ENCODE results near the gene NDUFV3.
"Not testable (repeated sequence)": the region's sequence is repeated elsewhere in the genome, so short reads cannot be mapped to it uniquely, and the experiment has no call there.

Gene NDUFV3

DNA sequence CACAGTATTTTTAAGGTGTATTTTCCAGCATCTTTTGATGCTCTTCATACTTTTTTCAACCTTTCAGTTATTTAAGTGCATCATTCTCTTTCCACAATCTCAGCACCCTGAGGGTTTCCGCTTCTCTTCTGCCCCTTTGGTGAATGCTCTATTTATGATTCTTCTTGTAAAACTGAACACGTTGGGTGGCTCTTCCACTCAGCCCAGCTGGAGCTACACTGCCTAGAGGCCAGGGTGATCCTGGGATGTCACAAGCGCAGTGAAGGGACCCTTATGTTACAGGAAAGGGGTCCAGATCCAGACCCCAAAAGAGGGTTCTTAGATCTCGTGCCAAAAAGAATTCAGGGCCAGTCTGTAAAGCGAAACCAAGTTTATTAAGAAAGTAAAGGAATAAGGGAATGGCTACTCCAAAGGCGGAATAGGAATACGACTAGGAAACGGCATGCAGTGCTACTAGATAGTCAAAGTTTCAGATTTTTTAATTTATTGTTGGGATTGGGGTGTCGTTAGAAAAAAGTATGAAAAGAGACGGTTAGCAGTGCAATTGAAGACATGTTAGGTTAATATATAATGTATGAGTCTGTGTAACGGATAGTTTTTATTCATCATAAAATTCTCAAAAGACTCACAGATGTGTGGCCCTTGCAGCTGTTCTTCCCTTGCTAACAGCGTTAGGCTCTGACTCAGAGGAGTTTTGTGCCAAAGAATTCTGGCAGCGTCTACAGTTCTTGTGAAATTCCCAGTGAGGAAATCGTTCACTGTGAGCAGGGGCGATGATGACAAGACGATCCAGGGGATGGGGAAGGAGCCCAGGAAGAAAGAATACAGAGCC lies 46.7 kb downstream of the NDUFV3 start:
- in situ Hi-C loops (cut with MboI; ENCODE audit: low pct_unique_long_range_greater_than_20kb, low sequenced_read_pairs, unreplicated experiment): no loop called here
- TF ChIP-seq, protein P1, sequence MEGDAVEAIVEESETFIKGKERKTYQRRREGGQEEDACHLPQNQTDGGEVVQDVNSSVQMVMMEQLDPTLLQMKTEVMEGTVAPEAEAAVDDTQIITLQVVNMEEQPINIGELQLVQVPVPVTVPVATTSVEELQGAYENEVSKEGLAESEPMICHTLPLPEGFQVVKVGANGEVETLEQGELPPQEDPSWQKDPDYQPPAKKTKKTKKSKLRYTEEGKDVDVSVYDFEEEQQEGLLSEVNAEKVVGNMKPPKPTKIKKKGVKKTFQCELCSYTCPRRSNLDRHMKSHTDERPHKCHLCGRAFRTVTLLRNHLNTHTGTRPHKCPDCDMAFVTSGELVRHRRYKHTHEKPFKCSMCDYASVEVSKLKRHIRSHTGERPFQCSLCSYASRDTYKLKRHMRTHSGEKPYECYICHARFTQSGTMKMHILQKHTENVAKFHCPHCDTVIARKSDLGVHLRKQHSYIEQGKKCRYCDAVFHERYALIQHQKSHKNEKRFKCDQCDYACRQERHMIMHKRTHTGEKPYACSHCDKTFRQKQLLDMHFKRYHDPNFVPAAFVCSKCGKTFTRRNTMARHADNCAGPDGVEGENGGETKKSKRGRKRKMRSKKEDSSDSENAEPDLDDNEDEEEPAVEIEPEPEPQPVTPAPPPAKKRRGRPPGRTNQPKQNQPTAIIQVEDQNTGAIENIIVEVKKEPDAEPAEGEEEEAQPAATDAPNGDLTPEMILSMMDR (IDR thresholded peaks at IDR 0.05; ENCODE audit: extremely low read depth, insufficient read depth, missing control alignments): no peak
- no peak for DNase-seq (ENCODE audit: low spot score)

DNA sequence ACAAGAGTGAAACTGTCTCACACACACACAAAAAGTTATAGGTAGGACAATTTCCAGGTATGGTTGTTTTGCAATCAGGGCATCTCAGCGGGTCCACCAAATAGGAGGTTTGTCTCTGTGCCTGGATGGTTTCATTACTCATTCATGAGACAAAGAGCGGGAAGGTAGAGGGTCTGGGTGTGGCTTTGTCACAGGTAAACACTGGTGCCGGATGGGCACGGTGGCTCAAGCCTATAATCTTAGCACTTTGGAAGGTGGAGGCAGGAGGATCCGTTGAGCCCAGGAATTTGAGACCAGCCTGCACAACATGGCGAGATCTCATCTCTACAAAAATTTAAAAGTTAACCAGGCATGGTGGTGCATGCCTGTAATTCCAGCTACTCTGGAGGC lies 48.6 kb downstream of the NDUFV3 start:
- in situ Hi-C loops (cut with MboI; ENCODE audit: low pct_unique_long_range_greater_than_20kb, low sequenced_read_pairs, unreplicated experiment): no loop called here
- TF ChIP-seq, protein P1 (IDR thresholded peaks at IDR 0.05; ENCODE audit: extremely low read depth, insufficient read depth, missing control alignments): no peak

DNA sequence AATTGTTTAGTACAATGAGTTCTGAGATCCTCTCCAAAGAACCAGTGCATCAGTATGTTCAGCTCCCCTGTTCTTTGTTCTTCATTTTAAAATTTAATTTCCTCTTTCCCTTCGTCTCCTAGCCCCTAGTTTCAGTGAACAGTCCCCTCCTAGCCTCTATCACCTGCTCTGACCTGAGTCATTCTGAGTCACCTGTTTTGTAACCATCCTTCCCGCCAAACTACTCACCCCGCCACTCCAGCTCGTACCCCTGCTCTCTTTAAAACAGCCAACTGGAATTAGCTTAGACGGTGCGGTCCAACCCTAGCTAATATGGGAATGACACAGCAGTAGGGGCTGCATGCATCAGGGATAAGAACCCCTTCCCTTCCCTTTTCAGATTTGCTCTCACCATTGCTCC lies 49.1 kb downstream of the NDUFV3 start:
- no peak for DNase-seq (ENCODE audit: low spot score)
- in situ Hi-C loops (cut with MboI; ENCODE audit: low pct_unique_long_range_greater_than_20kb, low sequenced_read_pairs, unreplicated experiment): no loop called here

More for the DNA sequence above, 48.6 kb downstream of the NDUFV3 start:
- no peak for DNase-seq (ENCODE audit: low spot score)

DNA sequence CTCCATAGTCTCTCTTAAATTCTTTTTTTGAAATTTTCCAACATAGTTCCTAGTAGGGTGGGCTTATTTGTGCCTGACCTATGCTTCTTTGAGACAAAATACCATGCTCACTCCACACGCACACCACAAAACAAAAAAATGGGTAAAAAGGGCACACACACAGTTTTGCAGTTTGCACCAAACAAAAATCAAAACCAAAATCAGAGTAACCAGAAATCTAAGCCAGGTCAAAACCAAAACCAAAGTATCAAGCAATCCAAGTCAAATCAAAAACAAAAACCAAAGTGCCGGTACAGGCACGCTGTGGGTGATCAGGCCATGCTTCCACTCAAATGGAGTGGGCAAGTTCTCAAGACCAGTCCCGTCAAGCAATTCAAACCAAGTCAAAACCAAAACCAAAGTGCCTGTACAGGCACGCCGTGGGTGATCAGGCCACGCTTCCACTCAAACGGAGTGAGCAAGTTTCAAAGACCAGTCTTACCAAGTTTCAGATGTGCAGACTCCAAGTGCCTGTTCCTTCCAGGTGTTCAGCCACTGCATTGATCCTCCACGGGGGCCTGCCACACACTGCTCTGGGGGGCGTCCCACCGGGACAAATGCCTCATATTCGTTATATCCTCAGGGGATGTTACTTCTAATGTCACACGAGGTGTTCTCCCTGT lies 56.1 kb downstream of the NDUFV3 start:
- in situ Hi-C loops (cut with MboI; ENCODE audit: low pct_unique_long_range_greater_than_20kb, low sequenced_read_pairs, unreplicated experiment); DNase-seq (ENCODE audit: low spot score): not testable (repeated sequence)

More for the DNA sequence above, 49.1 kb downstream of the NDUFV3 start:
- TF ChIP-seq, protein P1 (IDR thresholded peaks at IDR 0.05; ENCODE audit: extremely low read depth, insufficient read depth, missing control alignments): no peak

DNA sequence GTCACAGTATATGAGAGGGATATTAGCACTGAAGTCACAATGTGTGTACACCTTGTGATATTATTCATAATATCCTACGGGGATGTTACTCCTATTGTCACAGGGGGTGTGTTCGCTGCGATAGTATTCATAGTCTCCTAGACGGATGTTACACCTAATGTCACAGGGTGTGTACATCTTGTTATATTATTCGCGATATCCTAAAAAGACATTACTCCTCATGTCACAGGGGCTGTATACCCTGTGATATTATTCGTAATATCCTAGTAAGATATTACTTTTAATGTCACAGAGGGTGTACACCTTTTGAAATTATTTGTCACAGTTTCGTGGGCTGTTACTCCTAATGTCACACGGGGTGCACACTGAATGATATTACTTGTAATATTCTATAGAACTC lies 58.1 kb downstream of the NDUFV3 start:
- in situ Hi-C loops (cut with MboI; ENCODE audit: low pct_unique_long_range_greater_than_20kb, low sequenced_read_pairs, unreplicated experiment): not testable (repeated sequence)

DNA sequence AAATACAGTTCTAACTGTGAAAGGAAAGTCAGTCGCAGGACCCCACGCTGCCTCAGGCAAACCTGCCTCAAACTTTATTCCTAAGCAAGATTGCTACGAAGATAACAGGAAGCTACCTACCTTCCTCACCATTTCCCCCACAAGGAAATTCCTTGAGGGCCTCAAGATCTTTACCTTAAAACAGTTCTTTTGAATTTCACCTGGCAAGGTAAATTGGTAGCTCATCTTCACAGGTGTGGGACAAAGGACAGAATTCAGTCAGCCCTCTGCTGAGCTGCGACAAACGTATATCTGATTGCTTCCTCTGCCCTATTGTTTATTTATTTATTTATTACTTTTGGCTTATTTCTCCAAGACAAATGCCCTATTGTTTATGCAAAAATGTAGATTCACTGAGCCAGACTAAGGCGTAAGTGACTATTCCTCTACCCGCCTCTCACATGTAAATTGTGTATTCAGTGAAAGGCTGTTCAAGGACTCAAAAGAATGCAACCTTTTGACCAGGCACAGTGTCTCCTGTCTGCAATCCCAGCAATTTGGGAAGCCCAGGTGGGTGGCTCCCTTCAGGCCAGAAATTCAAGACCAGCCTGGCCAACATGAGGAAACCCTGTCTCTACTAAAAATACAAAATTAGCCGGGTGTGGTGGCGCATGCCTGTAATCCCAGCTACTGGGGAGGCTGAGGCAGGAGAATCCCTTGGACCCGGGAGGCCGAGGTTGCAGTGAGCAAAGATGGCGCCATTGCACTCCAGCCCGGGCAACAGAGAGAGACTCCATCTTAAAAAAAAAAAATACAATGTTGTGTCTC lies 63.9 kb downstream of the NDUFV3 start:
- no peak for DNase-seq (ENCODE audit: low spot score)
- in situ Hi-C loops (cut with MboI; ENCODE audit: low pct_unique_long_range_greater_than_20kb, low sequenced_read_pairs, unreplicated experiment): no loop called here
- TF ChIP-seq, protein P1 (IDR thresholded peaks at IDR 0.05; ENCODE audit: extremely low read depth, insufficient read depth, missing control alignments): no peak

More for the DNA sequence above, 58.1 kb downstream of the NDUFV3 start:
- not testable (repeated sequence) for DNase-seq (ENCODE audit: low spot score)

DNA sequence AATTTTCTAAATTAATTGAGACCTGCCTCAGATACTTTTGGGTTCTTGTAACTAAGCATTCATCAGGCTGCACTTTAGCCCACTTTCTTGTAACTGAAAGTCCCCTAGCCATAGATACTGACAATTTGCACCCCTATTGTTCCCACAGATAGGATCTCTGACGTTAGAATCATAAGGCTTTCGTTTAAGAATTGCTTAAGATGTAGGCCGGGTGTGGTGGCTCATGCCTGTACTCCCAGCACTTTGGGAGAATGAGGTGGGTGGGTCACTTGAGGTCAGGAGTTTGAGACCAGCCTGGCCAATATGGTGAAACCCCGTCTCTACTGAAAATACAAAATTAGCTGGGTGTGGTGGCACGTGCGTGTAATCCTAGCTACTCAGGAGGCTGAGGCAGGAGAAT lies 65.0 kb downstream of the NDUFV3 start:
- in situ Hi-C loops (cut with MboI; ENCODE audit: low pct_unique_long_range_greater_than_20kb, low sequenced_read_pairs, unreplicated experiment); DNase-seq (ENCODE audit: low spot score): not testable (repeated sequence)

DNA sequence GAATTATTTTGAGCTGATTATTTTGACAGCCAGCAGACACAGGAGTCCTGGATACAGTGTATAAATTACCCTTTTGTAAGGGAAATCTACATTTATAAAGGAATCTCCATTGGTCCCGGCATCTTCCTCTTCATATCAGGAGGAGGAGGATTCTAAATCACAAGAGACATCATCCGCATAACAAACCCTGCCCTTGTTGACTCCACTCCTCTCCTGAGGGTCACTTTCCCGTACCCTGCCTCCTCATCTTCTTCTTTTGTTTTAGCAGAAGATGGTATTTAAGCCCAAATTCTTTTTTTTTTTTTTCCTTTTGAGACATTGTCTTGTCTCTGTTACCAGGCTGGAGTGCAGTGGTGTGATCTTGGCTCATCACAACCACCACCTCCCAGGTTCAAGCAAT lies 66.6 kb downstream of the NDUFV3 start:
- TF ChIP-seq, protein P1 (IDR thresholded peaks at IDR 0.05; ENCODE audit: extremely low read depth, insufficient read depth, missing control alignments): no peak
- in situ Hi-C loops (cut with MboI; ENCODE audit: low pct_unique_long_range_greater_than_20kb, low sequenced_read_pairs, unreplicated experiment): no loop called here
- no peak for DNase-seq (ENCODE audit: low spot score)
